ENCODE measurements around the gene ACTR1A.

DNA sequence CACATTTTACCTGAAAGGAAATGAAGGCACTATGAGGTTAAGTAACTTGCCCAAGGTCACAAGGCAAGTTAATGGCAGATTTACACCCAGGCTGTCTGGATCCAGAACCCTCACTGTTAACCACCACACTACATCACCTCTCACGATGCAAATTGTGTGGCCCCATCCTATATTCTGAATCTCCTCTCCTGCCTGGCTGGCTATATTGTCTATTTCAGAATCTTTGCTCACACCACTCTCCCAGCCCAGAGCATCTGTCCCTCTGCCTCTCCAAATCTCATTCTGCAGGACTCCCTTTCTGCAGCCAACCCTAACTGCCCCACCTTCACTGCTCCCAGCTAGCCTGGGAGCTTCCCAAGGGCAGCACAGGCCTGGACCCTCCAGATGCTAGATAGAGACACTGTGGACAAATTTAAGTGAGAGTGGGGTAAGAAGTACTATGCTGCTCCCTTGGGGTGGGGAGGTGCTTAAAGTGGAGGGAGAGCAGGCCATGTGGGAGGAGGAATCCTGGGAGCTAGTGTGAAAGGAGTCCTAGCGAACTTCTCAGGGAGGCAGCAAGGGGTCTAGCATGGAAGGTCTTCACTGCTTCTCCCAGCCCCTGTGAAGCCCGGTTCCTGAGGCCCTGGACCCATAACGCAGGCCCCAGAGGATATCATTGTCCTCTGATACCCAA is 70.9 kb downstream of the ACTR1A start:
- TF ChIP-seq, protein P1, sequence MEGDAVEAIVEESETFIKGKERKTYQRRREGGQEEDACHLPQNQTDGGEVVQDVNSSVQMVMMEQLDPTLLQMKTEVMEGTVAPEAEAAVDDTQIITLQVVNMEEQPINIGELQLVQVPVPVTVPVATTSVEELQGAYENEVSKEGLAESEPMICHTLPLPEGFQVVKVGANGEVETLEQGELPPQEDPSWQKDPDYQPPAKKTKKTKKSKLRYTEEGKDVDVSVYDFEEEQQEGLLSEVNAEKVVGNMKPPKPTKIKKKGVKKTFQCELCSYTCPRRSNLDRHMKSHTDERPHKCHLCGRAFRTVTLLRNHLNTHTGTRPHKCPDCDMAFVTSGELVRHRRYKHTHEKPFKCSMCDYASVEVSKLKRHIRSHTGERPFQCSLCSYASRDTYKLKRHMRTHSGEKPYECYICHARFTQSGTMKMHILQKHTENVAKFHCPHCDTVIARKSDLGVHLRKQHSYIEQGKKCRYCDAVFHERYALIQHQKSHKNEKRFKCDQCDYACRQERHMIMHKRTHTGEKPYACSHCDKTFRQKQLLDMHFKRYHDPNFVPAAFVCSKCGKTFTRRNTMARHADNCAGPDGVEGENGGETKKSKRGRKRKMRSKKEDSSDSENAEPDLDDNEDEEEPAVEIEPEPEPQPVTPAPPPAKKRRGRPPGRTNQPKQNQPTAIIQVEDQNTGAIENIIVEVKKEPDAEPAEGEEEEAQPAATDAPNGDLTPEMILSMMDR (IDR thresholded peaks at IDR 0.05) = no peak
- TF ChIP-seq SIN3A (IDR thresholded peaks at IDR 0.05; ENCODE audit: borderline replicate concordance, insufficient read depth, low read depth, low read length) (no peak), POLR2AphosphoS5 (IDR thresholded peaks at IDR 0.05; ENCODE audit: low read depth, low read length) (no peak), TCF7L2 (IDR thresholded peaks at IDR 0.05; ENCODE audit: low read depth, low read length) (no peak)

Measured in Panc1 (cell line).